GM12878 (cell line): ENCODE results near the gene CDKL4. TPM values are rescaled to one million over a fixed set of nuclear protein-coding genes. Genes with fewer than 3 reads are reported as not detected.

ENCODE experiments used
- E2F8 ChIP-seq: fragments of 450-650 bp; IDR thresholded peaks from 2 replicates; pipeline ENCODE4 v1.6.1; 2018; ENCODE audit warnings: mild to moderate bottlenecking, low read depth, moderate library complexity; ENCODE audit not compliant: partially characterized antibody
- HCFC1 ChIP-seq: fragments of 150-350 bp; IDR thresholded peaks from 2 replicates; pipeline ENCODE4 v1.6.1; 2014; ENCODE audit warnings: low read length
- MTA3 ChIP-seq: IDR thresholded peaks from 2 replicates; pipeline ENCODE4 v1.6.1; 2012; ENCODE audit warnings: low read length, inconsistent platforms, borderline replicate concordance
- MYC ChIP-seq: IDR thresholded peaks from 2 replicates; pipeline ENCODE4 v1.6.1; 2011; ENCODE audit warnings: mild to moderate bottlenecking, low read length, moderate library complexity, inconsistent platforms; ENCODE audit not compliant: insufficient read depth, insufficient replicate concordance, insufficient read length, severe bottlenecking
- NBN ChIP-seq: fragments of 450-650 bp; IDR thresholded peaks from 2 replicates; pipeline ENCODE4 v1.6.1; 2016
- SREBF2 ChIP-seq: IDR thresholded peaks from 2 replicates; pipeline ENCODE4 v1.6.1; 2012; ENCODE audit warnings: mild to moderate bottlenecking, low read length
- ZBTB33 ChIP-seq: fragments of 450-650 bp; IDR thresholded peaks from 2 replicates; pipeline ENCODE4 v1.6.1; 2017; ENCODE audit warnings: mild to moderate bottlenecking
- polyA plus RNA-seq, 11 experiments: library from polyadenylated mRNA; depleted of rRNA in 4 of 11; unstranded in 6 of 11; stranded (reverse) in 5 of 11; fragments of >200 nt; fragmentation: Nextera tagmentation in 4 of 11; fragmentation: Illumina TruSeq in 1 of 11; extraction: Ambion mirVana in 4 of 11; extraction: Trizol in 1 of 11; gene quantifications; 1 replicate in 1 of 11; 2 replicates in 10 of 11; pipeline versions ENCODE4 v1.2.1 to v1.2.3, GENCODE V29; 2011 to 2016; ENCODE audit warnings: inconsistent platforms in 2 of 11, missing spikeins in 2 of 11, low read depth in 1 of 11
- total RNA-seq, 4 experiments: library from RNA; depleted of rRNA in 3 of 4; stranded (reverse); fragments of >200 nt in 3 of 4; fragmentation: Illumina TruSeq in 1 of 4; extraction: Trizol in 1 of 4; gene quantifications; 2 replicates each; pipeline versions ENCODE4 v1.2.1 to v1.2.3, GENCODE V29; 2013 to 2021
- TF ChIP-seq, protein P1 (sequence below): IDR thresholded peaks from 2 replicates; pipeline ENCODE4 v1.6.1; 2012; ENCODE audit warnings: low read depth, low read length, improper control_type of control experiment

Gene CDKL4
- total and polyA plus RNA-seq, 10 of the 15 experiments (the other 5 are each of a cell fraction or from before 2014, with no cell fraction given), result not detected

DNA sequence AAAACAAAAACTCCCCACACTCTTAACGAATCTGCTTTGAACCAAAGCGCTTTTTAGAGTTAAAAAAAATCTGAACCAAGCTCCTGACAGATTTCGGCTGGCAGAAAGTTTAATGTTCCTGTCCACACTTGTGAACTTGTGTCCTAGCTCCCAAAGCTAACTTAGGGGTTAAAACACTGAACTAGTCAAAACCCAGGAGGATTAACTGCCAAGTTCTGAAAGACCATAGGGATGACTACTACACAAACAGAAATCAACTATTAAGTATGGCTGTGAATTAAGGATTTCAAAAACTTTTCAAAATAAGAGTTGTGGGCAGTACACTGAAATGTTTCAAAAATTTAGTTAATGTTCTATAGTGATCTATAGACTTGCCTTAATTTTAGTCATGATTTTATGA is 26.2 kb upstream of the CDKL4 start (continued):
- TF ChIP-seq E2F8 (no peak), SREBF2 (no peak), MYC (no peak), NBN (no peak), HCFC1 (no peak), MTA3 (no peak), ZBTB33 (no peak)
- TF ChIP-seq, protein P1, sequence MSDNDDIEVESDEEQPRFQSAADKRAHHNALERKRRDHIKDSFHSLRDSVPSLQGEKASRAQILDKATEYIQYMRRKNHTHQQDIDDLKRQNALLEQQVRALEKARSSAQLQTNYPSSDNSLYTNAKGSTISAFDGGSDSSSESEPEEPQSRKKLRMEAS, result no peak
- TF ChIP-seq, all 136 proteins: peak for 0
